Tibial artery (tissue), 4 donors: Measurements from ENCODE around the gene MYO3B.

Source experiments
- DNase-seq, 2 donors: peaks; one replicate each; pipeline ENCODE4 v3.0.0-alpha.2; 2019
- H3K27ac ChIP-seq, 2 donors: fragments of 200-600 bp; sonication (generic) in 1 of 2; 1 replicate in 1 of 2; 2 replicates in 1 of 2; pipeline ENCODE4 v1.5.1; 2018 to 2019; ENCODE audit warnings: mild to moderate bottlenecking in 1 of 2
- H3K27me3 ChIP-seq, 2 donors: fragments of 200-600 bp; sonication (generic) in 1 of 2; one replicate each; pipeline versions ENCODE4 v1.5.1 to v1.6.0; 2016 to 2019
- H3K36me3 ChIP-seq, 3 donors: fragments of 200-600 bp; sonication (generic) in 2 of 3; one replicate each; pipeline ENCODE4 v1.5.1; 2016 to 2019; ENCODE audit warnings: mild to moderate bottlenecking in 2 of 3
- H3K4me1 ChIP-seq, 4 donors: fragments of 200-600 bp; sonication (generic) in 2 of 4; 1 replicate in 3 of 4; 2 replicates in 1 of 4; pipeline ENCODE4 v1.5.1; 2016 to 2019
- H3K4me3 ChIP-seq, 2 donors: fragments of 200-600 bp; sonication (generic) in 1 of 2; 1 replicate in 1 of 2; 2 replicates in 1 of 2; pipeline ENCODE4 v1.5.1; 2018 to 2019; ENCODE audit warnings: mild to moderate bottlenecking in 2 of 2
- H3K9me3 ChIP-seq, 3 donors: fragments of 200-600 bp; sonication (generic) in 1 of 3; one replicate each; pipeline ENCODE4 v1.5.1; 2016 to 2019
- CTCF ChIP-seq, 2 experiments: fragments of 200-600 bp in 1 of 2; fragments of 450-650 bp in 1 of 2; IDR thresholded peaks; one replicate each; pipeline ENCODE4 v1.5.1; 2017 to 2019; ENCODE audit warnings: antibody characterized with exemption in 2 of 2, mild to moderate bottlenecking in 1 of 2, moderate library complexity in 1 of 2
- intact Hi-C: fragments of 100-400 bp; cut with DNase I; formaldehyde crosslinking; loops from one replicate; pipeline ENCODE4 v1.15.0; 2023; ENCODE audit warnings: low total_unique reads

Gene MYO3B

GRCh38 chr2:170461889-170462288 lies 283.9 kb downstream of the MYO3B start:
- no peaks in the 10 kb centered on the region for H3K4me1 ChIP-seq
- intact Hi-C loops = no loop called here
- DNase-seq = no peak
- H3K9me3 ChIP-seq = no peaks in the 10 kb centered on the region
- no peak overlapping the region for H3K27ac ChIP-seq
- no peak overlapping the region for H3K4me3 ChIP-seq
- H3K36me3 ChIP-seq = no peaks in the 10 kb centered on the region
- TF ChIP-seq CTCF (IDR thresholded peaks at IDR 0.05) = no peak
- no peaks in the 10 kb centered on the region for H3K27me3 ChIP-seq

- H3K27me3 ChIP-seq = no peaks in the 10 kb centered on the region
- H3K27ac ChIP-seq = no peak overlapping the region
- no peak overlapping the region for H3K4me3 ChIP-seq
- intact Hi-C loops = no loop called here
- peaks cover 0 to 4% (median 0%) of the 10 kb centered on the region in 4 donors for H3K4me1 ChIP-seq
- TF ChIP-seq CTCF (IDR thresholded peaks at IDR 0.05) = no peak
- no peaks in the 10 kb centered on the region for H3K36me3 ChIP-seq
- no peaks in the 10 kb centered on the region for H3K9me3 ChIP-seq
- DNase-seq = no peak
Observed at GRCh38 chr2:170462433-170463205, 284.7 kb downstream of the MYO3B start.

GRCh38 chr2:170463206-170463537 lies 285.2 kb downstream of the MYO3B start:
- DNase-seq = no peak
- Histone ChIP-seq H3K27me3 (no peaks in the 10 kb centered on the region), H3K36me3 (no peaks in the 10 kb centered on the region), H3K27ac (no peak overlapping the region), H3K9me3 (no peaks in the 10 kb centered on the region), H3K4me1 (peaks cover 0 to 10% (median 0%) of the 10 kb centered on the region in 4 donors), H3K4me3 (no peak overlapping the region)
- intact Hi-C loops = no loop called here
- TF ChIP-seq CTCF (IDR thresholded peaks at IDR 0.05) = no peak

- TF ChIP-seq CTCF (IDR thresholded peaks at IDR 0.05) = no peak
- Histone ChIP-seq H3K4me3 (no peak overlapping the region), H3K36me3 (no peaks in the 10 kb centered on the region), H3K27me3 (no peaks in the 10 kb centered on the region), H3K4me1 (peaks cover 0 to 13% (median 0%) of the 10 kb centered on the region in 4 donors), H3K9me3 (no peaks in the 10 kb centered on the region), H3K27ac (no peak overlapping the region)
- no peak for DNase-seq
- intact Hi-C loops = no loop called here
Observed at GRCh38 chr2:170464268-170464667, 286.3 kb downstream of the MYO3B start.

GRCh38 chr2:170465241-170465640 lies 287.3 kb downstream of the MYO3B start:
- DNase-seq = no peak
- Histone ChIP-seq H3K4me3 (no peak overlapping the region), H3K27ac (no peak overlapping the region), H3K9me3 (no peaks in the 10 kb centered on the region), H3K4me1 (peaks cover 0 to 13% (median 0%) of the 10 kb centered on the region in 4 donors), H3K27me3 (no peaks in the 10 kb centered on the region), H3K36me3 (no peaks in the 10 kb centered on the region)
- TF ChIP-seq CTCF (IDR thresholded peaks at IDR 0.05) = no peak
- intact Hi-C loops = no loop called here
